Neuronal stem cell (in vitro differentiated cells): Measurements from ENCODE around the gene MEGF6.

ENCODE experiments used
- DNase-seq: peaks from one replicate; pipeline ENCODE4 v3.0.0-alpha.2; 2013; ENCODE audit warnings: low spot score
- H2AFZ ChIP-seq: one replicate; pipeline ENCODE4 v1.6.1; 2013; ENCODE audit warnings: mild to moderate bottlenecking, low read length, inconsistent platforms
- H2AK5ac ChIP-seq: 2 replicates; pipeline ENCODE4 v1.6.1; 2013; ENCODE audit warnings: low read depth, mild to moderate bottlenecking, inconsistent platforms, low read length, moderate library complexity, mixed read lengths
- H2BK120ac ChIP-seq: 2 replicates; pipeline ENCODE4 v1.6.1; 2013; ENCODE audit warnings: low read depth, mild to moderate bottlenecking, inconsistent platforms, low read length, moderate library complexity, mixed read lengths
- H2BK12ac ChIP-seq: one replicate; pipeline ENCODE4 v1.6.1; 2013; ENCODE audit warnings: low read length, inconsistent platforms
- H2BK15ac ChIP-seq: 2 replicates; pipeline ENCODE4 v1.6.1; 2013; ENCODE audit warnings: mild to moderate bottlenecking, low read length, inconsistent platforms, mixed read lengths
- H2BK5ac ChIP-seq: one replicate; pipeline ENCODE4 v1.6.1; 2013; ENCODE audit warnings: inconsistent platforms, mild to moderate bottlenecking, low read length, moderate library complexity
- H3K14ac ChIP-seq: one replicate; pipeline ENCODE4 v1.6.1; 2013; ENCODE audit warnings: low read length, inconsistent platforms
- H3K18ac ChIP-seq: 2 replicates; pipeline ENCODE4 v1.6.1; 2013; ENCODE audit warnings: low read length, inconsistent platforms
- H3K23ac ChIP-seq: 2 replicates; pipeline ENCODE4 v1.6.1; 2013; ENCODE audit warnings: low read depth, mild to moderate bottlenecking, mixed read lengths, low read length, inconsistent platforms; ENCODE audit not compliant: poor library complexity
- H3K27ac ChIP-seq: replicated peaks from 3 replicates; pipeline ENCODE4 v1.5.1; 2013; ENCODE audit warnings: low read length, inconsistent platforms
- H3K27me3 ChIP-seq, 3 experiments: 2 replicates each; pipeline ENCODE4 v1.6.1; 2013; ENCODE audit warnings: low read length in 3 of 3, mild to moderate bottlenecking in 2 of 3, inconsistent platforms in 1 of 3, low read depth in 1 of 3, mixed read lengths in 1 of 3, moderate library complexity in 1 of 3; ENCODE audit not compliant: control insufficient read depth in 3 of 3, insufficient read depth in 3 of 3
- H3K36me3 ChIP-seq, 2 donors: replicated peaks in 1 of 2; 2 replicates each; pipeline ENCODE4 v1.6.1; 2013; ENCODE audit warnings: low read length in 2 of 2; ENCODE audit not compliant: control insufficient read depth in 2 of 2, insufficient read depth in 2 of 2
- H3K4ac ChIP-seq: 2 replicates; pipeline ENCODE4 v1.6.1; 2013; ENCODE audit warnings: inconsistent platforms, mild to moderate bottlenecking, low read length, moderate library complexity
- H3K4me1 ChIP-seq, 2 donors: 1 replicate in 1 of 2; 2 replicates in 1 of 2; pipeline ENCODE4 v1.6.1; 2013; ENCODE audit warnings: low read length in 2 of 2, low read depth in 1 of 2; ENCODE audit not compliant: control insufficient read depth in 2 of 2, insufficient read depth in 1 of 2
- H3K4me2 ChIP-seq: one replicate; pipeline ENCODE4 v1.6.1; 2013; ENCODE audit warnings: mild to moderate bottlenecking, low read length, inconsistent platforms; ENCODE audit not compliant: insufficient read depth, poor library complexity, severe bottlenecking
- H3K4me3 ChIP-seq, 2 donors: 2 replicates each; pipeline ENCODE4 v1.5.1; 2013; ENCODE audit warnings: low read length in 2 of 2, mild to moderate bottlenecking in 2 of 2, inconsistent platforms in 1 of 2, moderate library complexity in 1 of 2
- H3K79me1 ChIP-seq: one replicate; pipeline ENCODE4 v1.6.1; 2013; ENCODE audit warnings: low read depth, mild to moderate bottlenecking, inconsistent platforms, low read length, moderate library complexity
- H3K9ac ChIP-seq: one replicate; pipeline ENCODE4 v1.6.1; 2013; ENCODE audit warnings: mild to moderate bottlenecking, low read depth, low read length, inconsistent platforms; ENCODE audit not compliant: poor library complexity
- H3K9me3 ChIP-seq, 2 donors: replicated peaks in 1 of 2; 2 replicates each; pipeline versions ENCODE3 to v1.6.1; 2013; ENCODE audit warnings: low read length in 2 of 2, mild to moderate bottlenecking in 2 of 2, inconsistent platforms in 1 of 2, low read depth in 1 of 2, mixed read lengths in 1 of 2, moderate library complexity in 1 of 2; ENCODE audit not compliant: control insufficient read depth in 2 of 2, insufficient read depth in 1 of 2
- H4K8ac ChIP-seq: one replicate; pipeline ENCODE4 v1.6.1; 2013; ENCODE audit warnings: low read depth, mild to moderate bottlenecking, inconsistent platforms, low read length, moderate library complexity
- H4K91ac ChIP-seq: one replicate; pipeline ENCODE4 v1.6.1; 2013; ENCODE audit warnings: low read length, low read depth, mild to moderate bottlenecking, inconsistent platforms; ENCODE audit not compliant: poor library complexity
- WGBS, 2 donors: extraction: QIAGEN DNeasy Blood & Tissue Kit; methylation state at CpG; one replicate each; pipeline ENCODE4 v1.1.7; 2013; ENCODE audit warnings: missing lambda C conversion rate in 2 of 2, mixed read lengths in 1 of 2; ENCODE audit not compliant: insufficient read length in 2 of 2, insufficient replicate concordance in 1 of 2; ENCODE audit errors: extremely low coverage in 2 of 2; 5-methylcytosine and 5-hydroxymethylcytosine counted together

Gene MEGF6

DNA sequence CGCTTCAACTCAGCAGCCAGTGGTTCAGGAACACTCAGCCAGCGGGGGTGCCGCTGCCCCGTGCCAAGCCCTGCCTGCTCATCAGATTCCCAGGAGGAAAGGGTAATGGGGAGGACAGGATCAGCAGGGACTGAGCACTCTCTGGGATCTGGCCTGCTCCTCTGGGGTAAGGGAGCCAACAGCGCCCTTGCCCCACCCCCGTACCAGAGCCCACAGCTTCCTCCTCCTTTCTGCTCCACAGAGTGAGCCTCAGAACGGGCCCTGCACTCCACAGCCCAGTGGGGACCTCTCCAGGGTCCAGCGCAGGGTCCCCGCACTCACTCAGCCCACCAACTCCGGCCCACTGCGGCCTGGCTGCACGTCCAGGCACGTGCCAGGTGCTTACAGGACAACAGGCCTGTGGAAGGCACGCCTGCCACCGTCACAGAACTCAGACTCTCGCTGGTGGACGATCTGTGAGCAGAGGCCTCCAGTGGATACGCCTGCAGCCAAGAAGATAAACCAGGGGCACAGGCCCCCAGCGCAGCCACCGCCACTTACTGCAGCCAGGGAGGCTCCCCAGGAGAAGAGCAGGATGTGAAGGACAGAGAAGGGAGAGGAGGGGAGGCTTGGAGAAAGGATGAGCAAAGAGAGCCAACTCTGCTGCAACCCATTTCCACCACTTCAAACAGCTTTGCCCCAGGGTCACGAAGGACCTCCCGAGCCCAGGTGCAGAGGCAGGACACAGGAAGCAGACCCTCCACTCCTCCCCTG, 2.1 kb downstream of the MEGF6 start:
- H2BK12ac ChIP-seq, result peak overlapping the region; percentile 33
- H4K8ac ChIP-seq, result no peak overlapping the region
- H2AK5ac ChIP-seq, result peak overlapping the region; percentile 91
- peak overlapping the region; percentile 76 for H3K18ac ChIP-seq
- no peak overlapping the region for H3K27ac ChIP-seq
- peak overlapping the region; percentile 33 for H2BK120ac ChIP-seq
- peak overlapping the region; percentile 90 for H3K4me2 ChIP-seq
- H3K23ac ChIP-seq, result peak overlapping the region; percentile 70
- DNase-seq, result no peak
- H3K14ac ChIP-seq, result peak overlapping the region; percentile 41
- peak overlapping the region; percentile 89 for H3K9ac ChIP-seq
- peak overlapping the region in 1 of 2 donors; percentile 56 for H3K4me3 ChIP-seq
- H3K4ac ChIP-seq, result no peak overlapping the region
- WGBS, 2 donors, result no CpG with 5 or more reads among the region's 22 CpGs
- peaks cover 34% of the 10 kb centered on the region for H3K79me1 ChIP-seq
- peak overlapping the region; percentile 94 for H2BK15ac ChIP-seq
- peaks cover 44 to 53% of the 10 kb centered on the region in 2 donors for H3K4me1 ChIP-seq
- peaks cover 0 to 3% of the 10 kb centered on the region in 2 donors for H3K36me3 ChIP-seq
- peaks cover 0 to 20% (median 12%) of the 10 kb centered on the region in 3 experiments for H3K27me3 ChIP-seq
- peaks cover 0 to 4% of the 10 kb centered on the region in 2 donors for H3K9me3 ChIP-seq
- H2BK5ac ChIP-seq, result peak overlapping the region; percentile 28
- H2AFZ ChIP-seq, result no peak overlapping the region
- peak overlapping the region; percentile 86 for H4K91ac ChIP-seq

DNA sequence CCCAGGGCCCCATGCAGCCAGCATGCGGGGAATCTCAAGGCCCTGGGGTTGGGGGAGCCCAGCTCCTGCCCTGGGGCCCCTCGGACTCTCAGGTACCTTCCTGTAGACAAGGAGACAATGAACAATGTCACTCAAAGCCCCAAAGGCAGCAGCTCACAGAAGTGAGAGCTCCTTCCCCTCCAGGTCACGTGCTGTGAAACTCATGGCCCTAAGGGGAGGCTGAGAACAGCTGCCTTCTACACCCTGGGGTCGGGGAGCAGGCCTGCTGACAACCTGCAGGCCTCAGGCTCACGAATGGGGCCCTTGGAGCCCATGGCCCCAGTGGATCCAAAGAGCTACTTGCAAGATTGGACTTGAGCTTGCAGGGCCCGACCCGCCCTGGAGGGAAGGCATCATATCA, 3.2 kb downstream of the MEGF6 start:
- peaks cover 0 to 13% (median 12%) of the 10 kb centered on the region in 3 experiments for H3K27me3 ChIP-seq
- H2BK5ac ChIP-seq, result no peak overlapping the region
- H3K36me3 ChIP-seq, result peaks cover 0 to 3% of the 10 kb centered on the region in 2 donors
- no peak overlapping the region for H2BK15ac ChIP-seq
- peak overlapping the region; percentile 20 for H3K23ac ChIP-seq
- peak overlapping the region; percentile 86 for H2BK12ac ChIP-seq
- H4K91ac ChIP-seq, result no peak overlapping the region
- no peak overlapping the region for H3K4me3 ChIP-seq
- H2BK120ac ChIP-seq, result peak overlapping the region; percentile 83
- WGBS, 2 donors, result no CpG with 5 or more reads among the region's 7 CpGs
- no peak for DNase-seq
- no peak overlapping the region for H3K9ac ChIP-seq
- H3K4me2 ChIP-seq, result no peak overlapping the region
- peak overlapping the region; percentile 80 for H3K18ac ChIP-seq
- peaks cover 41% of the 10 kb centered on the region for H3K79me1 ChIP-seq
- H4K8ac ChIP-seq, result no peak overlapping the region
- no peak overlapping the region for H3K4ac ChIP-seq
- H3K9me3 ChIP-seq, result peaks cover 0 to 4% of the 10 kb centered on the region in 2 donors
- H2AK5ac ChIP-seq, result peak overlapping the region; percentile 91
- peak overlapping the region; percentile 38 for H3K27ac ChIP-seq
- no peak overlapping the region for H2AFZ ChIP-seq
- H3K4me1 ChIP-seq, result peaks cover 33 to 45% of the 10 kb centered on the region in 2 donors
- no peak overlapping the region for H3K14ac ChIP-seq

DNA sequence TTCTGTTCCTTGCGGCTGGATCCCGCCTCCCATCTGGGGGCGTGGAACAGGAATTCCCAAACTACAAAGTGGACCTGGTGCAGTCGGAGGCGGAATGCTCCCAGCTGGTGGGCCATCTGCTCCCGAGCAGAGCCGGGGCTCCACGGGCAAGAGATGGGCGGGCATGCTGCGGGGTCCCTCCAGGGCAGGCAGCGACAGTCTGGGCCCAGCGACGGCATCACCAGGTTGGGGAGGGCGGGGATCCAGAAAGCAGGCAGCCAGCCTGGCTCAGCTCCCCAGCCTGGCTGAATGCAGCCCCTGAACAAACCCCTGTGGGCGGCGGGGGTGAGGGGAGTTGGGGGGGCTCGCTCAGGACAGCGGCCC, 3.6 kb downstream of the MEGF6 start:
- peak overlapping the region; percentile 62 for H3K18ac ChIP-seq
- peaks cover 0 to 4% of the 10 kb centered on the region in 2 donors for H3K9me3 ChIP-seq
- peaks cover 0 to 10% (median 9%) of the 10 kb centered on the region in 3 experiments for H3K27me3 ChIP-seq
- peak overlapping the region; percentile 91 for H2AK5ac ChIP-seq
- no peak overlapping the region for H3K4ac ChIP-seq
- H2BK15ac ChIP-seq, result no peak overlapping the region
- H3K23ac ChIP-seq, result no peak overlapping the region
- WGBS, 2 donors, result no CpG with 5 or more reads among the region's 18 CpGs
- no peak overlapping the region for H2BK120ac ChIP-seq
- H3K9ac ChIP-seq, result no peak overlapping the region
- H4K91ac ChIP-seq, result no peak overlapping the region
- no peak overlapping the region for H2AFZ ChIP-seq
- peaks cover 29 to 40% of the 10 kb centered on the region in 2 donors for H3K4me1 ChIP-seq
- no peak overlapping the region for H3K4me3 ChIP-seq
- no peak overlapping the region for H4K8ac ChIP-seq
- no peak overlapping the region for H3K14ac ChIP-seq
- H3K4me2 ChIP-seq, result no peak overlapping the region
- no peak for DNase-seq
- H2BK12ac ChIP-seq, result no peak overlapping the region
- H2BK5ac ChIP-seq, result no peak overlapping the region
- H3K79me1 ChIP-seq, result peaks cover 44% of the 10 kb centered on the region
- peaks cover 0 to 3% of the 10 kb centered on the region in 2 donors for H3K36me3 ChIP-seq
- peak overlapping the region; percentile 24 for H3K27ac ChIP-seq
